Activated gamma-delta T cell (primary cell): ENCODE results near the gene APBA1.

Experiments used
- DNase-seq: peaks from one replicate; lab custom pipeline; 2025; lab: John Stamatoyannopoulos, UW

APBA1 gene

GRCh38 chr9:69526699-69527098 is 145.5 kb downstream of the APBA1 start:
- no peak for DNase-seq

DNA sequence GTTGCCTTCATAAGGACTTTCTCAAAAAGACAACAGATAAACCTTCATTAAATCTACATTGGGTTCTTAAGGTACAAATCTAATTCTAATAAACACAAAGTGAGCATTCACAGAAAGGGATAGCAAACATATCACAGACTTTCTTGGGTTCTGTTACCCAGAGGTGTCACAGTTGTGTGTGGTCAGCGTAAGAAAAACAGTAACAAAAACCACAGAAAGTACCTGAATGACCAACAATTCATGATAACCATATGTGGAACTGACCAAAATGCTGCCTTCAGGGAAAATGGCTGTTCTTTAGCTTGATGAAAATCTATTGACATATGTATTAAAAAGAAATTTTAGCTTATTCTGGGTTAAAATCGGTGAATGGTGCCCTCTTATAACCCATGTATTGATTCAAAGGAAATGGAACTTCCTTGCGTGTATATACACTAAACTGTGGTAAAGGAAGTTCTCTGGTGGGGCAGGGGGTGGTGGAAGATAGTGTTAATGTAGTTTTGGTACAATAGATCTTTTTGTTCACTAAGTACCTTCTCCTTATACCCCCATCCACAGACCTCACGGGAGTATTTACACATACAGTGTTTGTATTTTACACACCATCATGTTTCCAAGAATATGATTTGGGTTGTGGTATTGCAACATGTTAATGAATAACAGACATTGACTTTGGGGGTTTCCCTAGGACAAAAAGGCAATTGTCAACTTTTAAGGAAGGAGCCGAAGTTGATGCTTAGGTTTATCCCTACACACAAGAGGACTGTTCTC is 152.5 kb downstream of the APBA1 start:
- DNase-seq = no peak

DNA sequence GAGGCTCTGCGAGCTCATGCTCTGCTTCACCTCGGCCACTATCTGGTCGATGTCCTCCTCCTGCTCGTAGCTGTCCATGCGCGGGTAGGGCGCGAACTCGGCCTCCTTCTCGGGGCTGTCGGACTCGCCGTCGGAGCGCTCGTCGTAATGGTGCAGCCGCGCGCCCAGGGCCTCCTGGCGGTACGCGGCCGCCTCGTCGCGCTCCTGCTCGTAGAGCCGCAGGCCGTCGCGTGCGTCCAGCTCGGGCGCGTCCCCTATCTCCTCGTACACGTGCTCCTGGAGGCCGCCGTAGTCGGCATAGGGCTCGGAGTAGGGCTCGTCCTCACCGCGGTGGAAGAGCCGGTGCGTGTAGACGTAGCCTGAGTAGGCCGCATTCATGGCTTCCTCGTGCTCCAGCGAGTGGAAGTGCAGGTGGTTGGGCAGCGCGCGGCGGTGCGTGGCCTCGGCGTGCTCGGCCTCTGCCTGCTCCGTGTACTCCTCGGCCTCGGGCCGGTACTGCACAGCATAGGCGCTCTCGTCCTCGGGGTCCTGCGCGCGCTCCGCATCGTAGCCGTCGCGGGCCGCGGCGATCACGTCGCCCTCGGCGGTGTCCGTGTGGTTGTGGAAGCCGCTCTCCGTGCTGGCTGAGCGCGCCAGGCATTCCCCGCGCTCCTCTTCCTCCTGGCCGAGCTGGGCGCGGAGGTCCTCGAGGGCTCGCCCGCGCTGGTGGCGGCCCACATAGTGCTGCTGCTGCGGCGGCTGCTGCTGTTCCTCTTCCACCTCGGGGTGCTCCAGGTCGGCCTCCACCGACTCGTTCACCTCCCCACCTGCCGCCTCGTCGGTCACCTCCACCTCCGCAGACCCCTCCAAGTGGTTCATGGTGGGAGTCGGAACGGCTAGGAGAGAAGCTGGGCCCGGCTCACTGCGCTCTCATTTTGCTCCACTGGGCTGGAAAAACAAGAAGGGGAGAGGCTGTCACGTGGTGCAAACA is 155.5 kb downstream of the APBA1 start:
- DNase-seq = peak; percentile 11

DNA sequence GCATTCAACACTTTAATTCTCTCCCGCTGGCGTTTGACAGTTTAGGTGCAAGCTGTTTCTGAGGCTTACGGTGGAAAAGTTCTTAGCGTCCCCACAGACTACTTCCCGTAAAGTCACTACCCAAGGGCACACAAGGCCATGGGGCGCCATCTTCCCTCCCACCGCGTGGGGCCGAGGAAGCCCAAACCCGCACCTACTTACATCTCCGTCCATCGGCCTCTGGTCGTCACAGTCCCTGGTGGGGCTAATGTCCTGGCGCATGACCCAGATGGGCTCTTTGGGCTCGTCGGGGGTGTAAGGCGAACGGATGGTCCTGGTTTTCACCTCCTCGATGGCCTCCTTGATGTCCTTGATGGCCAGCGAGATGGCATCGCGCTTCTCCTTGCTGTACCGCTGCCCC is 156.4 kb downstream of the APBA1 start:
- DNase-seq = no peak

DNA sequence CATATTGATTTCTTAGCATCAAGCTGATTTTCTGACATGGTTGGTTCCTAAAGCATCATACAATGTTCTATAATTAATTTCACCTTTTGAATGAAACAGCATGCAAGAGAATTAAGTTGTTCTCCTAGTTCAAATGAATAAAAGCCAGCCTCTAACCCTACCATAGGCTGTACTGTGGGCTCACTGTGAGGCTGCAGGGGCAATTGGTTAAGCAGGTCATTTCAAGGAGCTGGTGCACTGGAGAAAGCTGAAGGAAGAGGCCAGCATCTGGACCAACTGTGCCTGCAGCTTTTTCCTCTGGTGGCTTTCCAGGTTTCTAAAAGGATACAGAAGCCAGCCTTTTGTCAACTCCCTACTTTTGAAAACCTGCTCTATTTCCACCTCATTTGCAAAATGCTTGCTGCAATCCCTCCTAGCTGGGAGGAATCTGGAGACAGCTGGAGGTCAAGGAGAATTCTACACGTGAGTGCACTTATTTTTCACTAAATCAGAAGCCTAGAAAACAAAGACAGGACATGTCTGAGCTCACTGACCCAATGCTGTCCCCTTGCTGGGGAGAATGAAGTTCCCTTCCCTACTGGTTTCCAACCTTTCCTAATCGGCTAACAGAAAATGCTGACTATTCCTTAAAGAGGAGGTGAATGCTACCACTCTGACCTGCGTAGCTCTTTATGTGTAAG is 158.9 kb downstream of the APBA1 start:
- no peak for DNase-seq

DNA sequence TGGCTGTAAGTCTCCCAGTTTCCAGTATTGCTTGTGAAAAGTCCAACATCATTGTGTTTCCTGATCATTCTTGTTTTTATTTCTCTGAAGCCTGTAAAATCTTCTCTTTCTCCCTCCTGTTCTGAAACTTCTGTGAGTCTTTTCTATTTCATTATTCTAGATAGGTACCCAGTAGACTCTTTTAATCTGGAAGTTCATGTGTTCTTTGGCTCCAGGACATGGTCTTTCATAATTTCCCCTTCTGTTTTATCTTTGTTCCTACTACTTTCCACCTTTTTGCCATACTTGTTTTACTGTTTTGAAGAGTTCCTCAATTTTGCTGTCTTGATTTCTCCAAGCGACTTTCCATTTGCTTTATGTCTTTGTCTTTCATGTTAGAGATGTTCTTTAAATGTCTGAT is 168.1 kb downstream of the APBA1 start:
- no peak for DNase-seq

DNA sequence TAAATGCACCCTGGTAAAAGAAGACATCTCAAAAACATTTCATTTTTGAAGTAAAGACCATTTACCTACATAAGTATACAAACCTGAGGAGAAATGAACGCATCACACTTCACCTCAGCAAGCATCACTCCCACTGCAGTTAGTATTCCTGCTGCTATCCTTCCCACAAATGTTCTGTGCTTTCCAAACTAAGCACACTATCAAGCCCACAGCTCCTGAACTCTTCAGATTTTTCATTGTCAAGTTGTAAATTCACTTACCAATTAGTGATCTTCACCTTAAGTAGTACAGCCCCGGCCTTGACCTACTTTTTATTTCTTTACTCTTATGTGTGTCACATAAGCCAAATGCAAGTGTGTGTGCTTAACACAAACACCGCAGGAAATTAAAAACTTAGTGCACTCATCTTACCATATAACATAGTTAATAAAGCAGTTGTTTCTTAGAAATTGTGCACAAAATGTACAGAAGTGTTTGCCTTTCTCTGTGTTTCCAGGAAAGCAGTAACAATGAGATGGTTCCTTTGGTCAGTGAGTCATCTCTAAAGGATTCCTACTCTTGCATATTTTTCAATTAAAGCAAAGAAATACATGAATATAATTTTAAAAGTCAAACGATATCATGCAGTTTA is 169.4 kb downstream of the APBA1 start:
- no peak for DNase-seq

DNA sequence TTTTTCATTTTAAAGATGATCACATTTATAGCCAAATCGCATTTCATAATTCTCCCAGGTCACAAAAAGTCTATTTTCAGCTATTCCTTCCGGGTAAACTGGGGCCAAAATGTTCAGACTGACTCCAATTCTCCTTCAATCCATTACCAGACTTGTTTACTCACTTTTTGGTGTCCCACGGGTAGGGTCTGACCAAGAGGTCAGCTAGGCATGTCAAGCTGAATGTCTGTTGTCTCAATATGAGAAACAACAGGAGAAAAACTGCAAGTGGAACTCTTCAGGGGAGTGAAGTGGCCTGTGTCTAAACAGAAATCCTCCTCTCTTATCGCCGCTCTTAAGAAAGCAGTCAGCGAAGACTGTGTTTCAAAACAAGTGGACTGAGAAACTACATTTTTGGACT is 171.3 kb downstream of the APBA1 start:
- DNase-seq = no peak

DNA sequence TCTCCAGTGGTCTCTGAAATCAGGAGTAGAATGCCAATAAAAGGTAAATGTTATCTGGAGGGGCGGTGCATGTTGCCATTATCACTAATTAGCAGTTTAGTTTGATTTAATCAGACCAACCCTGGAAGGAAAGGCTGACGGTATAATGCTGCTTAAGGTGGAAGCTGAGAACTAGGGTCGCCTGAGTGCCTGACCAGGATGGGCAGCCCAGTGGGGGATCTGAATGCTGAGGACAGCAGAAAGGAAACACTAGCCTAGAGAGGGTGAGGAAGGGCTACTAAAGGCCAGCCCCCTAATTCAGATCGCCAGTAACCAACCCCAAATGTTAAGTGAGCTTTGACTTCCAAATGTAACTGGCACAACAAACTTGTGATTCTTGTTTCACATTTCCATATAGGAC is 172.2 kb downstream of the APBA1 start:
- DNase-seq = no peak

DNA sequence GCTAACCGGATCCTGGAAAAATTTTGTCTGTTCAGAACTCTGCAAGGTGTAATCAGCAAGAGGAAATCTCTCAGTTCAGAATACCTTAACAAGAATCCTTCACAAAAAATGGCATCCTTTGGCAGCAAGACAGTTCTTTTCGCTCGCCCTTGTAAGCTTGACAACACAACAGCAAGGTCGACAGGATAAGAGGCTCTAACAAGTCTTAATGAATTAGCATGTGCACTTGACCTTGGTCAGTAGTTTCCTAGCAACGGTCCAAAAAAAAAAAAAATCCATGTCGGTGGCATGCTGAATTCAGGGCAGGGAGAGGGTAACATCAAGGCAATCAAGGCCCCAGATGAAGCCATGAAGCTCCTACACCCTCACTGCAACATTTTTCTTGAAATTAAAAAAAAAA is 172.8 kb downstream of the APBA1 start:
- no peak for DNase-seq

DNA sequence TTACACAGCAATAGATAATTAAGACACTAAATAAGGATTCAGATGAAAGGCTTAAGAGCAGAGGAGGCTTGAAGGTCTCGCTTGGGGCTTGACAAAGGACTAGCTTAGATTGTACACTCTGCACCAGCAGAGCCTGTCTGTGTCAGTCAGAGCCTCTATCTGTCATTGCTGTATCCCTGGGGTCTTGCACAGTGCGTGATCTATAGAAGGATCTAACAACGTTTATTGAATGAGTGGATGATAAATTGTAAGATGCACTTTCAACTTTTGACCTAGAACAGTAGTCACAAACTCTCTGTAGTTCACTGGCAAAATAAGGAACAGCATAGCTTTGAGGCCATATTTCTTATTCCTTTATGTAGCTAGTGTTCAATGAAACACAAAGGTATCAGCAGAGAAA is 173.7 kb downstream of the APBA1 start:
- DNase-seq = no peak

DNA sequence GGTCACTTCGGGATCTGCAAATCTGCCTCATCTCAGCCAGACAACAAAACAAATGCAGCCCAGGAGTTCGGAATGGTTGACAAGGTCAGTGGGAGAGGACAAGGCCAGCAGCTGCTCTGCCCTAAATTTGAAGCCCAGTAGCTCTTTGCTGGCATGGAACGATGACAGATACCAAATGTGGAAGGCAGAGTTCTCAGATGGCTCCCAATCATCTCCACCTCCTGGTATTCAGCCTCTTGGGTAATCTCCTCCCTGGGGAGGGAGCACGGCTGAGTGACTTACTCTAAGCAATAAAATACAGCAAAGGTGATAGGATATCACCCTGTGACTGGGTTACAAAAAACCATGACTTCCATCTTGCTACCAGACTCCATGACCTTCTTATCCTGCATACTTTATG is 174.4 kb downstream of the APBA1 start:
- DNase-seq = no peak

DNA sequence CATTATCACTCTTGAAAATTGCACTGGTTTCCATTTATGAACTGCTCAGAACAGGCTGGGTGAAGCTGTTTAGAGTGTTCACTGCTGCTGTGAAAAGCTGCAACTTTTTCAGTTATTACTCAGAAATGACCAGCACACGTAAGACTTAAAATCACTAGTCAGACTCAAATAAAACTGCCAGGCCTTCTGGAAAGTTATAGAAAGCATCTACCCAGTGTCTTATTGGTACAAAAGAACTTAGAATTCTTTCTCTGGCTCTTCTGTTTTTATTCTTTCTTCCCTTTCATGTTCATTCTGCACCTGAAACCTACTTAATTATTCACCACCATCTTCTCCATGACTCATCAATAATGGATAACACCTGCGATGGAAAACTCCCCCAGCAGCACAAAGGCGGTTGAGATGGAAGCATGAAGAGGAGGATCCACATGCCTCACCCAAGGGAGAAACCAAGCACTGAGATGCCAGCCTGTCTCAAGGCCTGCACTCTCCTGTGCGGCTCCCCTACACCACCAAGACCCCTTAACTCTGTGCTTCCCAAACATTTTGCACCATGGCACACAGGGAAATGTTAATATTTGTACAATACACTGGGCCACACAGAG is 175.2 kb downstream of the APBA1 start:
- DNase-seq = no peak

DNA sequence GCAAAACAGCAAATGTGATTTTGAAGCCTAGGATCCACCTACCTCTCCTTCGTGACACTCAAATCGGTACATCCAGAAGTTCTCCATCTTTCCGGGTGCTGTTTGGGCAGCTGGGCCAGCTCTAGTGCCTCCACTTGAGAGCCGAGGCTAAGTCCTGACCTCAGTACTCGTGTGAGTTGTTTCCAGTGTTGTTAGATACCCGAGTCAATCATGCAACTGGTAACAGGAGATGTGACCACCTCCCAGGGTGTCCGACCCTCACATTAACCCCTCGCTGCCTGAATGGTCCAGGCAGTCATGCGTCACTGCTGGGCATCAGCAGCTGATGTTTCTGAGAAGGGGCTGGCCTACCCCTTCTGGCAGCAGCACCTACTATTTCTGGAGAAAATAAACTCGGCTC is 176.9 kb downstream of the APBA1 start:
- DNase-seq = no peak

DNA sequence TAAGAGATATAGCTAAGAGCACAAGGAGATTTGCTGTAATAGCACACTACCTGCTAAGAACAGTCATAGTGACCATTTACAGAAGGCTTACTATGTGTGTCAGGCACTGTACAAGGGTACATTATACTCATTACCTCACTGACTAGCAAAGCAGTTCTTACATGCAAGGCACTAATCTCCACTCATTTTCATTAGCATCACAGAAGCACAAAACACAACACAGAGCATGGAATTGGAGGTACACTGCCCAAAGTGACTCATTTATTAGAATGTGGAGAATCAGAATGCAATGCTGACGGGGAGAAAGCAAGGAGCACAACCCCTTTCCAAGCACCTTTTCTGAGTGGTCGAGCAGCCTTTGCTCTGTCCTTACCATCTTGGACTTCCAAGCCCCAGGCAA is 177.4 kb downstream of the APBA1 start:
- DNase-seq = no peak

DNA sequence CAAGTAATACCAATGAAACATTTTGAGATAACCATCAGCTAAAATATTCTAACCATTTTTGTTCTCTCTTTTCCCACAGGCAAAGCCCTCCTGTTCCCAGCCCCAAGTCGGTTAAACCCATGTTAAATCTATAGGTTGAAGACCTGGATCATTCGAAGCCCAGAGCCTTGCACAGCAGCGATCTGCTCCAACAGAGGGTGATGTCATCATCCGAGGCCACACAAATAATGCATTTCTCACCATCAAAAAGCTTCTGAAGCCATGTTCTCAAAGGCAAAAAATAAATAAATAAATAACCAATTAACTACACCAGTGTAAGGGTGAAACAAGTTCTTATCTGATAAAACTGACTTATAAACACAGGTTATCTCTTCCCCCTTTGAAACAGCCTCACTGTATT is 178.0 kb downstream of the APBA1 start:
- DNase-seq = no peak

DNA sequence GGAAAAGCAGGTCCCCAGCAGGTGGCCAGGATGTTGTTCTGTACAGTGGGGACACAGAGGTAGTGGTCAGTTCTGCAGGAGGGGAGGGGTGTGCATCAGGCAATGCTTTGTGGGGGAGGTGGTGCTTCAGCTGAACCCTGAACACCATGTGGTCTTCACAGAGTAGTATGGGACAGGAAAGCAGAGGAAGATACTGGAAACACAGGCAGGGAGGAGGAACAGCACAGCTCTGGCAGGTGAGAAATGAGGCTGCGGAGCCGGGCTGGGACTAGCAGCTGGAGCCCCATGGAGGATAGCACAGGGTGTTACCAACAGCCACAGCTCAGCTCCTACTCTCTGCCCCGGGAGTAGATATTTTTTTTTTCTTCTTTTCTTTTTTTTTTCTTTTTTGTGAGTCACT is 185.7 kb downstream of the APBA1 start:
- DNase-seq = no peak

DNA sequence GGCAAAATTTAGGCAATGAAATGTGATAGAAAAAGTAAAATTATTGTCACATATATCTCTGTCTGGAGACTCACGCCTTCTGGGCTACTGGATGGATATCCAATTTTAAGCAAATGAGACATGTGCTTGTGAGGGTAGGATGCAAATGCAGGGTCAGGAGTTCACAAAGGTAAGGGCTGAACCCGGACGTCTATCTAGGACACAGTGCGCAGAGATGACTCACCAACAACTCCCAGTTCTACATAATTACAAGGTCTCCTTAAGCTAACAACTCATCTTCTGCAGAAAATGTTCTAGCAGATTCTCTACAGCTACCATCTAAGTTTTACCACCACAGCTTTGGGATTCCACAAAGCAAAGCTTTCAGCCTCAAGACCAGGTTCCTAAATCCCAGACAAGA is 186.7 kb downstream of the APBA1 start:
- no peak for DNase-seq

- DNase-seq = no peak
Measured at GRCh38 chr9:69483886-69484422, 188.2 kb downstream of the APBA1 start.

DNA sequence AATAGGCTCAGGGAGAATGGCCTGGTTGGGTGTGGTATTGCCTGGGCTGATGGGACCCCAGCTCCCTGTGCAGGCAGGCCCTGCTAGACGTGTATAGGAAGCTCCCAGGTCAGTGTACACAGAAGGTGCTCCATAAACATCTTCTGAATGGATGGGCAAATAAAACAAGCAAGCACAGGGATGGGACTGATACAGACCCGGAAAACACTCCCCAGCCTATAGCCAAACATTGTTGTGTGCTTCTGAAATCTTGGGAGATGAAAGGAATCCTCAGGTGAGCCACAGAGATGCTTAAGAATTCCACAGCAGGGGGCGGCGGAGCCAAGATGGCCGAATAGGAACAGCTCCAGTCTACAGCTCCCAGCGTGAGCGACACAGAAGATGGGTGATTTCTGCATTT is 195.4 kb downstream of the APBA1 start:
- DNase-seq = no peak

- DNase-seq = no peak
Measured at GRCh38 chr9:69476016-69476415, 196.2 kb downstream of the APBA1 start.
